Measurements from ENCODE around the gene CD47. TPM values are rescaled to one million over a fixed set of nuclear protein-coding genes. Genes with fewer than 3 reads are reported as not detected.
A peak's percentile ranks its signal among the peaks of the same experiment; 100 is the strongest.

Gene CD47
- total and polyA plus RNA-seq, 2 of the 4 experiments (the other 2 are of a cell fraction) = 45.9 to 52.0 TPM

GRCh38 chr3:108051005-108051404, 39.8 kb downstream of the CD47 start:
- DNase-seq = peak; percentile 61

More at GRCh38 chr3:108051005-108051404, 39.8 kb downstream of the CD47 start:
- no TSS peak for BruUV-seq (replicated peaks)
- in situ Hi-C loops (cut with MboI; ENCODE audit: low sequenced_read_pairs) = no loop called here
- dilution Hi-C loops (cut with HindIII; ENCODE audit: low sequenced_read_pairs, unreplicated experiment) = no loop called here
- no peaks in the 10 kb centered on the region for H3K27me3 ChIP-seq (ENCODE audit: control insufficient read depth, insufficient read depth, low read length)
- no peak overlapping the region for H3K56ac ChIP-seq (ENCODE audit: extremely low read depth, insufficient read depth, low read length)
- H3K27ac ChIP-seq (ENCODE audit: insufficient read depth, low read length) = no peak overlapping the region
- H3K9me3 ChIP-seq (ENCODE audit: control insufficient read depth, insufficient read depth, low read length) = no peaks in the 10 kb centered on the region
- H2BK5ac ChIP-seq (ENCODE audit: low read depth, low read length, poor library complexity, severe bottlenecking) = no peak overlapping the region
- no peak overlapping the region for H3K23ac ChIP-seq (ENCODE audit: low read depth, low read length)
- peak; percentile 73 for ATAC-seq (ENCODE audit: low read depth)
- WGBS, 2 experiments (ENCODE audit: extremely low coverage in 2 of 2, insufficient read length in 1 of 2) = 74% methylated on average over 2 of the region's 3 CpGs; no CpG with 5 or more reads in 1 of the 2 experiments
- ChIA-PET POLR2A (ENCODE audit: unreplicated experiment) (no interaction called here), CTCF (interaction anchor here (0.6 to 1.6 kb wide), 4 partner anchors 9 to 632 kb away, joined by 3 to 4 read pairs (median 4); no protein-coding TSS in a partner anchor)
- no peak overlapping the region for H4K91ac ChIP-seq (ENCODE audit: insufficient read depth, low read depth, low read length)
- H3K14ac ChIP-seq (replicated peaks; ENCODE audit: low read depth, low read length) = no peak overlapping the region
- H2AK5ac ChIP-seq (ENCODE audit: low read depth, low read length) = no peak overlapping the region
- H3K79me1 ChIP-seq (ENCODE audit: low read depth in 1 of 2, low read length in 2 of 2) = peaks cover 7 to 28% of the 10 kb centered on the region in 2 experiments
- no peak overlapping the region for H3K9ac ChIP-seq (ENCODE audit: low read depth, low read length)
- peaks cover 18% of the 10 kb centered on the region for H3K36me3 ChIP-seq (ENCODE audit: control insufficient read depth, insufficient read depth, low read length)
- H3K4ac ChIP-seq (ENCODE audit: low read depth, low read length) = no peak overlapping the region
- no peak overlapping the region for H4K8ac ChIP-seq (ENCODE audit: low read depth in 2 of 2, low read length in 2 of 2)
- no peak for TF ChIP-seq NFE2L2 (IDR thresholded peaks at IDR 0.05; ENCODE audit: low read depth, low read length)
- TF ChIP-seq, protein P1, sequence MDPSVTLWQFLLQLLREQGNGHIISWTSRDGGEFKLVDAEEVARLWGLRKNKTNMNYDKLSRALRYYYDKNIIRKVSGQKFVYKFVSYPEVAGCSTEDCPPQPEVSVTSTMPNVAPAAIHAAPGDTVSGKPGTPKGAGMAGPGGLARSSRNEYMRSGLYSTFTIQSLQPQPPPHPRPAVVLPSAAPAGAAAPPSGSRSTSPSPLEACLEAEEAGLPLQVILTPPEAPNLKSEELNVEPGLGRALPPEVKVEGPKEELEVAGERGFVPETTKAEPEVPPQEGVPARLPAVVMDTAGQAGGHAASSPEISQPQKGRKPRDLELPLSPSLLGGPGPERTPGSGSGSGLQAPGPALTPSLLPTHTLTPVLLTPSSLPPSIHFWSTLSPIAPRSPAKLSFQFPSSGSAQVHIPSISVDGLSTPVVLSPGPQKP (IDR thresholded peaks at IDR 0.05; ENCODE audit: borderline replicate concordance, low read depth, low read length) = no peak
- no peak for TF ChIP-seq CEBPB (IDR thresholded peaks at IDR 0.05; ENCODE audit: low read depth, low read length)
- no peak for TF ChIP-seq MAZ (IDR thresholded peaks at IDR 0.05; ENCODE audit: borderline replicate concordance, low read depth, low read length)
- H3K4me1 ChIP-seq (ENCODE audit: control insufficient read depth, insufficient read depth, low read length) = peaks cover 4% of the 10 kb centered on the region
- no peak overlapping the region for H4K5ac ChIP-seq (ENCODE audit: low read depth, low read length)
- no peak overlapping the region for H2AFZ ChIP-seq (replicated peaks; ENCODE audit: low read length, poor library complexity)
- H3K9me1 ChIP-seq (ENCODE audit: insufficient read depth, low read length) = peaks cover 13% of the 10 kb centered on the region; the same call in 1 of the 2 replicates
- H3K4me3 ChIP-seq (ENCODE audit: insufficient read depth, low read depth, low read length) = no peak overlapping the region
- H3K4me2 ChIP-seq (ENCODE audit: low read depth, low read length) = no peak overlapping the region
- intact Hi-C loops (cut with micrococcal nuclease) = no loop called here
- H2AK9ac ChIP-seq (replicated peaks; ENCODE audit: low read depth, low read length, poor library complexity) = no peak overlapping the region
- H2BK120ac ChIP-seq (ENCODE audit: low read depth, low read length) = no peak overlapping the region
- H2BK20ac ChIP-seq (ENCODE audit: low read depth, low read length) = no peak overlapping the region
- no peak overlapping the region for H2BK15ac ChIP-seq (ENCODE audit: low read depth, low read length)
- no peak overlapping the region; the same call in 1 of the 2 replicates for H3K18ac ChIP-seq (ENCODE audit: low read depth, low read length)
- no peaks in the 10 kb centered on the region for H4K20me1 ChIP-seq (ENCODE audit: insufficient read depth, low read length)

Measured in IMR-90 (cell line).